ENCODE measurements around the gene GALNT7.

GALNT7 gene

GRCh38 chr4:173242466-173243250 lies 74.0 kb downstream of the GALNT7 start:
- Histone ChIP-seq H3K9me3 (ENCODE audit: control insufficient read depth in 1 of 2, low read length in 2 of 2) (no peaks in the 10 kb centered on the region), H3K27ac (ENCODE audit: low read depth, low read length) (no peak overlapping the region), H3K4me3 (ENCODE audit: low read depth in 1 of 2, low read length in 2 of 2) (no peak overlapping the region), H3K4me1 (ENCODE audit: control insufficient read depth in 1 of 2, insufficient read depth in 2 of 2, low read length in 2 of 2) (no peaks in the 10 kb centered on the region), H3K36me3 (ENCODE audit: control insufficient read depth in 1 of 2, insufficient read depth in 2 of 2, low read length in 2 of 2) (peaks cover 3 to 5% of the 10 kb centered on the region in 2 donors), H3K27me3 (ENCODE audit: control insufficient read depth in 1 of 2, insufficient read depth in 2 of 2, low read length in 2 of 2) (no peaks in the 10 kb centered on the region), H3K9ac (ENCODE audit: low read depth in 1 of 2, low read length in 2 of 2) (no peak overlapping the region)

GRCh38 chr4:173243321-173243720 lies 74.7 kb downstream of the GALNT7 start:
- Histone ChIP-seq H3K9me3 (ENCODE audit: control insufficient read depth in 1 of 2, low read length in 2 of 2) (no peaks in the 10 kb centered on the region), H3K27me3 (ENCODE audit: control insufficient read depth in 1 of 2, insufficient read depth in 2 of 2, low read length in 2 of 2) (no peaks in the 10 kb centered on the region), H3K4me1 (ENCODE audit: control insufficient read depth in 1 of 2, insufficient read depth in 2 of 2, low read length in 2 of 2) (no peaks in the 10 kb centered on the region), H3K27ac (ENCODE audit: low read depth, low read length) (no peak overlapping the region), H3K4me3 (ENCODE audit: low read depth in 1 of 2, low read length in 2 of 2) (no peak overlapping the region), H3K36me3 (ENCODE audit: control insufficient read depth in 1 of 2, insufficient read depth in 2 of 2, low read length in 2 of 2) (peaks cover 8 to 10% of the 10 kb centered on the region in 2 donors), H3K9ac (ENCODE audit: low read depth in 1 of 2, low read length in 2 of 2) (no peak overlapping the region)

DNA sequence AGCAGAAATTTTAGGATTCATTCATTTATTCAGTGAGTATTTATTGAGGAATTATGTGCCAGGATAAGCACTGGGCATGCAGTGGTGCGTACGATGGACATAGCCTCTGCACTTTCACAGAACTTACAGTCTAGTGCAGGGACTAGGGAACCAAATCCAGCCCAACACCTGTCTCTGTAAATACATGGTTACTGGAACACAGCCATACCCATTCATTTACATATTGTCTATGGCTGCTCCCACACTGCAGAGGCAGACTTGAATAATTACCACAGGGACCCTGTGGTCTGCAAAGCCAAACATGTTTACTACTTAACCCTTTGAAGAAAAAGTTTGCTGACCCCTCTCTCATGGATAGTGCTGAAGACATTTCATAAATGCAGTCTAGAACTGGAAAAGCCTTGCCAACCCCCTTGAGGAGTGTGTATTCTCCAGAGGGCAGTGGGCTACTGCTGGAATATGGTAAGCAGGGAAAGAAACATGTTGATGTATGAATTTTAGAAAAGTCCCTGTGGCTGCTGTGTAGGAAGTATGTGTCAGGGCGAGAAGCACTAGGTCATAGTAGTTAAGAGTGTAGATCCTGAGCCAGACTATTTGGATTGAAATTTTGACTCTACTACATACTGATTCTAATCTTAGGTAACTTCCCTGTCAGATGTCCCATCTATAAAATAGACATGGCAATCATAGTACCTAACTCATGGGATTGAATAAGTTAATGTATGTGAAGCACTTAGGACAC lies 75.5 kb downstream of the GALNT7 start:
- H3K4me1 ChIP-seq (ENCODE audit: control insufficient read depth in 1 of 2, insufficient read depth in 2 of 2, low read length in 2 of 2) = no peaks in the 10 kb centered on the region
- H3K9me3 ChIP-seq (ENCODE audit: control insufficient read depth in 1 of 2, low read length in 2 of 2) = no peaks in the 10 kb centered on the region
- H3K27ac ChIP-seq (ENCODE audit: low read depth, low read length) = no peak overlapping the region
- no peak overlapping the region for H3K9ac ChIP-seq (ENCODE audit: low read depth in 1 of 2, low read length in 2 of 2)
- no peak overlapping the region for H3K4me3 ChIP-seq (ENCODE audit: low read depth in 1 of 2, low read length in 2 of 2)
- H3K36me3 ChIP-seq (ENCODE audit: control insufficient read depth in 1 of 2, insufficient read depth in 2 of 2, low read length in 2 of 2) = peaks cover 8% of the 10 kb centered on the region in 2 donors
- no peaks in the 10 kb centered on the region for H3K27me3 ChIP-seq (ENCODE audit: control insufficient read depth in 1 of 2, insufficient read depth in 2 of 2, low read length in 2 of 2)

- H3K27me3 ChIP-seq (ENCODE audit: control insufficient read depth in 1 of 2, insufficient read depth in 2 of 2, low read length in 2 of 2) = no peaks in the 10 kb centered on the region
- peaks cover 8 to 14% of the 10 kb centered on the region in 2 donors for H3K36me3 ChIP-seq (ENCODE audit: control insufficient read depth in 1 of 2, insufficient read depth in 2 of 2, low read length in 2 of 2)
- H3K9ac ChIP-seq (ENCODE audit: low read depth in 1 of 2, low read length in 2 of 2) = no peak overlapping the region
- H3K27ac ChIP-seq (ENCODE audit: low read depth, low read length) = no peak overlapping the region
- H3K9me3 ChIP-seq (ENCODE audit: control insufficient read depth in 1 of 2, low read length in 2 of 2) = no peaks in the 10 kb centered on the region
- no peaks in the 10 kb centered on the region for H3K4me1 ChIP-seq (ENCODE audit: control insufficient read depth in 1 of 2, insufficient read depth in 2 of 2, low read length in 2 of 2)
- H3K4me3 ChIP-seq (ENCODE audit: low read depth in 1 of 2, low read length in 2 of 2) = no peak overlapping the region
Measured at GRCh38 chr4:173245952-173246351, 77.3 kb downstream of the GALNT7 start.

GRCh38 chr4:173246719-173247118 lies 78.1 kb downstream of the GALNT7 start:
- peaks cover 8 to 14% of the 10 kb centered on the region in 2 donors for H3K36me3 ChIP-seq (ENCODE audit: control insufficient read depth in 1 of 2, insufficient read depth in 2 of 2, low read length in 2 of 2)
- no peaks in the 10 kb centered on the region for H3K9me3 ChIP-seq (ENCODE audit: control insufficient read depth in 1 of 2, low read length in 2 of 2)
- no peak overlapping the region for H3K27ac ChIP-seq (ENCODE audit: low read depth, low read length)
- H3K4me3 ChIP-seq (ENCODE audit: low read depth in 1 of 2, low read length in 2 of 2) = no peak overlapping the region
- no peak overlapping the region for H3K9ac ChIP-seq (ENCODE audit: low read depth in 1 of 2, low read length in 2 of 2)
- no peaks in the 10 kb centered on the region for H3K27me3 ChIP-seq (ENCODE audit: control insufficient read depth in 1 of 2, insufficient read depth in 2 of 2, low read length in 2 of 2)
- no peaks in the 10 kb centered on the region for H3K4me1 ChIP-seq (ENCODE audit: control insufficient read depth in 1 of 2, insufficient read depth in 2 of 2, low read length in 2 of 2)

DNA sequence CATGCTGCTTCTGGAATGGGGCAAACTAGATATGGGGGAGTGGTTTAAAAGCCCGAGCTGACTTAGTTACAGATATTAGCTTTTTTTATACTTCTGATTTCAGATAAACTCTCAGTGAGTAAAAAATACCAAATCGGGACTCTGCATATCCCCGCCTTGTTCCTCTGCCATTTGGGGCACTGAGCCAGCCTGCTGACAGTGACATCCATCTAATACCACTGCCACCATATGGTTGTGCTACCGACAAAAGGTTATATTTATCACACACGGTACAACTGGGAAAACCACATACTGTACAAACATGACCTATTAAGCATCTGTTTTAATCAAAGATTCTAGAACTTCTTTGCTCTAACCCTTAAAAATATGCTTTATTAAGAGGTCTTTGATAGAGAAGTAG lies 78.7 kb downstream of the GALNT7 start:
- Histone ChIP-seq H3K4me3 (ENCODE audit: low read depth in 1 of 2, low read length in 2 of 2) (no peak overlapping the region), H3K9me3 (ENCODE audit: control insufficient read depth in 1 of 2, low read length in 2 of 2) (no peaks in the 10 kb centered on the region), H3K4me1 (ENCODE audit: control insufficient read depth in 1 of 2, insufficient read depth in 2 of 2, low read length in 2 of 2) (peaks cover 3 to 5% of the 10 kb centered on the region in 2 donors), H3K27ac (ENCODE audit: low read depth, low read length) (no peak overlapping the region), H3K36me3 (ENCODE audit: control insufficient read depth in 1 of 2, insufficient read depth in 2 of 2, low read length in 2 of 2) (peaks cover 8 to 14% of the 10 kb centered on the region in 2 donors), H3K9ac (ENCODE audit: low read depth in 1 of 2, low read length in 2 of 2) (no peak overlapping the region), H3K27me3 (ENCODE audit: control insufficient read depth in 1 of 2, insufficient read depth in 2 of 2, low read length in 2 of 2) (no peaks in the 10 kb centered on the region)

GRCh38 chr4:173248690-173249089 lies 80.1 kb downstream of the GALNT7 start:
- no peak overlapping the region for H3K4me3 ChIP-seq (ENCODE audit: low read depth in 1 of 2, low read length in 2 of 2)
- H3K9ac ChIP-seq (ENCODE audit: low read depth in 1 of 2, low read length in 2 of 2) = no peak overlapping the region
- H3K27me3 ChIP-seq (ENCODE audit: control insufficient read depth in 1 of 2, insufficient read depth in 2 of 2, low read length in 2 of 2) = no peaks in the 10 kb centered on the region
- H3K36me3 ChIP-seq (ENCODE audit: control insufficient read depth in 1 of 2, insufficient read depth in 2 of 2, low read length in 2 of 2) = peaks cover 8 to 14% of the 10 kb centered on the region in 2 donors
- H3K27ac ChIP-seq (ENCODE audit: low read depth, low read length) = no peak overlapping the region
- H3K4me1 ChIP-seq (ENCODE audit: control insufficient read depth in 1 of 2, insufficient read depth in 2 of 2, low read length in 2 of 2) = peaks cover 4 to 5% of the 10 kb centered on the region in 2 donors
- no peaks in the 10 kb centered on the region for H3K9me3 ChIP-seq (ENCODE audit: control insufficient read depth in 1 of 2, low read length in 2 of 2)

GRCh38 chr4:173252024-173252935 lies 83.7 kb downstream of the GALNT7 start:
- H3K4me3 ChIP-seq (ENCODE audit: low read depth in 1 of 2, low read length in 2 of 2) = no peak overlapping the region
- no peaks in the 10 kb centered on the region for H3K27me3 ChIP-seq (ENCODE audit: control insufficient read depth in 1 of 2, insufficient read depth in 2 of 2, low read length in 2 of 2)
- no peaks in the 10 kb centered on the region for H3K9me3 ChIP-seq (ENCODE audit: control insufficient read depth in 1 of 2, low read length in 2 of 2)
- H3K4me1 ChIP-seq (ENCODE audit: control insufficient read depth in 1 of 2, insufficient read depth in 2 of 2, low read length in 2 of 2) = peaks cover 4 to 5% of the 10 kb centered on the region in 2 donors
- peaks cover 5 to 14% of the 10 kb centered on the region in 2 donors for H3K36me3 ChIP-seq (ENCODE audit: control insufficient read depth in 1 of 2, insufficient read depth in 2 of 2, low read length in 2 of 2)
- no peak overlapping the region for H3K27ac ChIP-seq (ENCODE audit: low read depth, low read length)
- no peak overlapping the region for H3K9ac ChIP-seq (ENCODE audit: low read depth in 1 of 2, low read length in 2 of 2)

DNA sequence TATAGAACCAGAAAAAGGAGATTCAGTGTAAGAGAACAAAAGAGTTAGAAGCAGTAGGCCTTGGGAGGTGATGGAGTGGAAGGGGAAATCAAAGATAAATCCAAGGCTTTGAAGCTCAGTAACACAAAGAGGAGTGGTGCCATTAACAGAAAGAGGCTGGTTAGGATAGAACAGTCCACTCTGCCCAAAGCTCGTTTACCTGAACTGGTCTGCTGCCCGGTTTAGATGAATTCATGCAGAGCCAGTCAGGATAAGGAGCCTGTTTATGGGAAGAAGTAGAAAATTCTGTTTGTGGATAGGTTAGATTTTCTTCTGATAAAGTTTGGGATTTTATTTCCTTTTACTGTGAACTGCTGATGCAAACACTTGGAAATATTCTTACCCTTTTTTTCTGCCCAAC lies 85.0 kb downstream of the GALNT7 start:
- Histone ChIP-seq H3K9ac (ENCODE audit: low read depth in 1 of 2, low read length in 2 of 2) (no peak overlapping the region), H3K27me3 (ENCODE audit: control insufficient read depth in 1 of 2, insufficient read depth in 2 of 2, low read length in 2 of 2) (no peaks in the 10 kb centered on the region), H3K27ac (ENCODE audit: low read depth, low read length) (no peak overlapping the region), H3K9me3 (ENCODE audit: control insufficient read depth in 1 of 2, low read length in 2 of 2) (no peaks in the 10 kb centered on the region), H3K36me3 (ENCODE audit: control insufficient read depth in 1 of 2, insufficient read depth in 2 of 2, low read length in 2 of 2) (peaks cover 0 to 9% of the 10 kb centered on the region in 2 donors), H3K4me1 (ENCODE audit: control insufficient read depth in 1 of 2, insufficient read depth in 2 of 2, low read length in 2 of 2) (peaks cover 4 to 5% of the 10 kb centered on the region in 2 donors), H3K4me3 (ENCODE audit: low read depth in 1 of 2, low read length in 2 of 2) (no peak overlapping the region)
